ENCODE data around the gene SPRY2.
"Not testable (repeated sequence)": the region's sequence is repeated elsewhere in the genome, so short reads cannot be mapped to it uniquely, and the experiment has no call there.

Gene SPRY2, protein sequence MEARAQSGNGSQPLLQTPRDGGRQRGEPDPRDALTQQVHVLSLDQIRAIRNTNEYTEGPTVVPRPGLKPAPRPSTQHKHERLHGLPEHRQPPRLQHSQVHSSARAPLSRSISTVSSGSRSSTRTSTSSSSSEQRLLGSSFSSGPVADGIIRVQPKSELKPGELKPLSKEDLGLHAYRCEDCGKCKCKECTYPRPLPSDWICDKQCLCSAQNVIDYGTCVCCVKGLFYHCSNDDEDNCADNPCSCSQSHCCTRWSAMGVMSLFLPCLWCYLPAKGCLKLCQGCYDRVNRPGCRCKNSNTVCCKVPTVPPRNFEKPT

DNA sequence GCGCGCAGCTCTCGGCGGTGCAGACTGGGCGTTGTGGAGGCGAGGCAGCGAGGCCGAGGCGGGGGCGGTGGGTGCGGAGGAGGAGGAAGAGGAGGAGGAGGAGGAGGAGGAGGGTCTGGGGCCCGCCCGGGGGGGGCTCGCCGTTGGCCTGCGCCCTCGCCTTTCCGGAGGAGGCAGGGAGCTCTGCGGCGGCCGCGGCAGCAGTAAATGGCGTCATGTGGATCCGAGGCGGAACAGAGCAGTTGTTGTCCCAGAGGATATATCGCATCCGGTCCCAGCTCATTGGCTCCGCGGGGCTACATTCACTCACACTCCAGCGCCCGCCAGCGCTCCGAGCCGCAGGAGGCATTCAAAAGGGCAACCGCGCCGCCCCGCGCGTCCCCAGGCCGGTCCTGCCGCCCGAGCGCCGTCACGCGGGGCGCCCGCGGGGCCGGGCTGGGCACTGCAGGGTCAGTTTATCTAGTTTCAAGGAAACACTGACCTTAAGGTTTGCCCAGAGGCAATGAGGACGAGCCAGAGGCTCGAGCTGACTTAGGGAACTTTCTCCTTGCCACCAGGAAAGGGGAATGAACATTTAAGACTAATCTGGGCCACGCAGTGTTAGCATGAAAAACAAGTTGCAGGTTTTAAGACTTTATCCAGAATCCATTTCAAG lies at the start of gene SPRY2:
Gene SPRY2 (minus strand): TSS at position 26 of the 655 bp plus-strand sequence. CDS start 3,421 bp downstream, outside the sequence.
- DNase-seq = peak in 1 of 2 donors; percentile 14

DNA sequence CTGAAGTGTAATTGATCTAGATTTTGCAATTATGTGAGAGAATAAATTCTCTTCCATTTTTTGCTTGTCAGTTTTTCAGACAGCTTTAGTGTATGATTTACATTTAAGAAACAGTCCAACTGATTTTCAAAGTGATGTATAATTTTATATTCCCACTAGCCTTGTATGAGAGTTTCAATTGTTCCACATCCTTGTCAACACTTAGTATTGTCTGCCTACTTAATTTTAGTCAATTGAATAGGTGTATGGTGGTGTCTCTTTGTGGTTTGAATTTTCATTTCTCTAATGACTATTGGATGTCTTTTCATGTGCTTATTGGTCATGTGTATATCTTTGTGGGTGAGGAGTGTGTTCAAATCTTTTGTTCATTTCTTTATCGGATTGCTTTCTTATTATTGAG lies 49.4 kb upstream of the SPRY2 start:
- no peak for DNase-seq

DNA sequence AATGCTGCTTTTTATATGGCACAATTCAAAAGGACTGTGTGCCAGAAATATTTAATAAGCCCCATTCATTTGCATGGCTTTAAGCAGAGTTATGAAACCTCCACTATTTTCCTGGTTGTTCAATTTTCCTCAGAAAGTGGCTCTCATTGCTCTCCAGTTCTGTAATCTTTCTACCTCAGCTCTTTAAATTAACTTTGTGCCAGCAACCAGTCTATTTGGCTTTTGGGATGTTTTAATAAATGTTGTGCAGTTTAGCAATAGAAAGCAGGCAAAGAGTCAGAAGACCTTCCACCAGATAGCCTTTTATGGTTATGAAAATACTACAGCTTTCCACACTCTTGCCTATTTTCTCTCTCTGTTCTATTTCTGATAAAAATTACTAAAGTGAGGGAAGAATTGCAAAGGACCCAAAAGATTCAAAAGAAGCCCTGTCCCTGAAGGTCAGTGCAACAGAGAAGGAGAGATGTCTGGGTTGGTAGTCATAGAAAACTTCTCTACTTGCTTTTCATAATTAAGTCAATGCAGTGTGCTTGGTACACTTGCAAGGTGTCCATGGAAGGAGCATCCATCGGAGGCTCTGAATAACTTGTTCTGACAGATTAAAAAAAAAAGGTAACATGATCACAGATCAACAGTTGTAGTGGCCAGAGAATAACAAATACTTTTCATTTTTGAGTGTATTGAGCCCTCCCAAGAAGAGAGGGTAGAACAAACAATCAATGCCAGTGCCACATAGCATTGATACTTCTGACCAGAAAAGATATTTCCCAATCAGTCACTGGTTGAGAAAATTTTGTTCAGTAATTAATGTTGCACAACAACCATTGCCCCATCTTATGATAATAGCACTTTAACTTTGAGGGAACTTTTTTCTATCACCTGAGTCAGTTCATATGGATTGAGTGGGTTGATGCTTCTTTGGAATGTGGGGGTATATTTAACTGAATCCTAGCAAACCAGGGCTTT lies 48.4 kb upstream of the SPRY2 start:
- no peak for DNase-seq

DNA sequence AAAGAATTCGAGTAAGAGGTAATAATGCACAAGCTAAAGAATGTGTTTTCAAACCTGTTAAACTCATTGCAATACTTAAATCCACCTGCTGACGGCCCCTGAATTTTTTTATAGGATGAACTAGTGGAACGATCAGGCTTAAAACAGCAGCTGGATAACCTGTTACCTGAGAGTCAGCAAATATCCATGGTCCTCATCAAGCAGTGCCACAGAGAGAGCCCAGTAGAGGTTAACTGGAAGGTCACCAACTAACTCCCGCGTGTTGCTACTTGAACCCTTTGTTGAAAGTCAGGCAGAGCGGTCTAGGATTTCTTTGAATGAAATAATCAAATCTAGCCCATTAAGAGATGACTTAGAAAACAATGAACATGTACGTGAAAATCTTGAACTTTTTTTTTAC lies 47.6 kb upstream of the SPRY2 start:
- no peak for DNase-seq

DNA sequence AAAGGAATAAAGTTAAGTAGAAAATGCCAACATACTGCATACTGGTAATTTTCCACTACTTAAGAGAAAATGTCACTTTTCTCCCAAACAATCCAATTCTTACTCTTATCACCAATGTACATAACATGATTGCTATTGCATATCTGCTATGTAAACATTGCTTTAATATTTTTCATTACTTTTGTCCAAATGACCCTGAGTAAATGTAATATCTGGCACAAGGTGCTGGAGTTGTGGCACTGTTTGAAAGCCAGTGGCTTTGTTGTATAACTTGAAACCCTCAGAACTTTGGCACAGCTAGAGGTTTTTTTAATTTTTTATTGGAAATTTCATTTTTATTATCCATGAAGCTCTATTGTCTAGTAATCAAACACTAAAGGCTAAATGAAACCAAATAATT lies 45.7 kb upstream of the SPRY2 start:
- no peak for DNase-seq

DNA sequence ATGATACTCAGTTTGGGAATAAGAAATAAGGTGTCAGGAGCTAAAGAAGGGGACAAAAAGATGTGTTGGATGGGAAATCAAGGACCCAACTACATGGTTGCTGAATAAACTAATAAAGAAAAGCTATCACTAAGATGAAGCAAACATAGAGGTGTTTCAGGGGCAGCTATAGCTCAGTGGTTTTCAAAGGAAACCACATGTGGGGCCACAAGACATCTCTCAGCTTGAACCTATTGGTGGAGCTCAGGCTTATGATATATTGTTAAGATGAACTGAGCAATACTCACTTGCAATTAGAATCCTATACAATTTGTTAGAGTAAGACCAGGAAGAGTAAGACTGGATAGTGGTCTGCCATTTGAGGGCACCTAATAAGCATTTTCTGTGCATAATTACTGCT lies 45.1 kb upstream of the SPRY2 start:
- no peak for DNase-seq

DNA sequence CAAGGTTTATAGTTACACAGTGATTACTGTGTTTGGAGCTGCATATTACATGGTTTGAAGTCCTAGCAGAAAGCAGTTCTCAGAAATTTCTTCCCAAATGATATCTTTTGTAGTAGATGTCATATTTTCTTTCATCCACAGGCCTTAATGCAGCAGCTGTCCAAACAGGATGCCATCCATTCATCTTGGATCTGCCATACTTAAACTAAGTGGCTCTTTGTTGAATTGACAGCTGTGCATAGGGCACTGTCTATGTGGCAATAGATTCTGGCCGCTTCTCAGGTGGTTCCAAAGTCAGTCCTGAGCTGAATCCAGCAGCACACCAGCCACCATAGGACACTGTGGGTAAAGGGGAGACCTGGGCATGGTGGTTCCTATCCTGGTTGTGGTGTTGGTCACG lies 41.6 kb upstream of the SPRY2 start:
- DNase-seq = no peak

DNA sequence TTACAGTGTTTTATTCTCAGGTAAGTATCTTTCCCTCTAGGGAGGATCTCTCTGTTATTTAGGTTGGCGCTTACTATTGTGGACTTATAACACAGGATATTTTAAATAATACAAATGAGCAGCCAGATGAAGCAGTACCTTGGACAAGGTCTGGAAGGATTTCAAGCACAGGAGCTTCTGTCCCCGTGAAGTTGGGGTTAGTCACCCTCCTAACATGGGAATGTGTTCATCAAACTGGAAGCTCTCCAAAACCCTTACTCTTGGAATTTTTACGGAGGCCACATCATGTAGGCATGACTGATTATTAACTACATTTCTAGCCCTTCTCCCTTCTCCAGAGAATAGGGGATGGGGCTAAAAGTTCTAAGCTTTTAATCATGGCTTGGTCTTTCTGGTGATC lies 38.3 kb upstream of the SPRY2 start:
- no peak for DNase-seq

DNA sequence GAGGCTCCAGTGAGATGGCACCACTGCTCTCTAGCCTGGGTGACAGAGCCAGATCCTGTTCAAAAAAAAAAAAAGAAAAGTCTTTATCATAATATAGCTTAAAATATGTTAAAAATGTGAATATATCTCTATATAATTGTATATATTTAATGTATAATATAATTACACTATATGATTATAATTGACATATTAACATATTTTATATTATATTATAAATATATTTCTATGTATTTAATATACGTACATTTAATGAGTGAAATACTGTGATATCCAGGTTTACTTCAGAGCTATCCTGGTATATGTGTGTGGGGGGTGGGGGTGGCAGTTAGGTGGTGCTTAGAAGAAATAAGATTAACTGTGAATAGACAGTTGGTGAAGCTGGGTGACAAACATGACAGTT lies 35.6 kb upstream of the SPRY2 start:
- no peak for DNase-seq

DNA sequence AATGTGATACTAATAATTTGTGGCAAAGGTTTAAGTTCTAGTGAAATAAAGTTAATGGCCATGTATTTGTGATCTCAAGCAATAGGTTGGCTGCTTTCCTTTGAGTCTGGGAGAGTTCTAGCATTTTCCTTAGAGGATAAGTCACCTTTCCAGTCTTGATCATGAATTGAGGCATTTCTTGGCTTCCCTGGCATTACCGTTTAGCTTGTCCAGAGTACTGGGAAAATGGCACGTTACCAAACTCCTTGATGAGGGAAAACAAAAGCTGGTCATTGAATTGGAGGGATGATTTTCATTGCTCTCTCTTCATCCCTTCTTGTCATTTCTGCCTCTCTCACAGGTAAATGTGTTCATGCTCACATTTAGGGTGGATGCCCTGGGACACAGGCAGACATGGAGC lies 34.0 kb upstream of the SPRY2 start:
- DNase-seq = no peak

DNA sequence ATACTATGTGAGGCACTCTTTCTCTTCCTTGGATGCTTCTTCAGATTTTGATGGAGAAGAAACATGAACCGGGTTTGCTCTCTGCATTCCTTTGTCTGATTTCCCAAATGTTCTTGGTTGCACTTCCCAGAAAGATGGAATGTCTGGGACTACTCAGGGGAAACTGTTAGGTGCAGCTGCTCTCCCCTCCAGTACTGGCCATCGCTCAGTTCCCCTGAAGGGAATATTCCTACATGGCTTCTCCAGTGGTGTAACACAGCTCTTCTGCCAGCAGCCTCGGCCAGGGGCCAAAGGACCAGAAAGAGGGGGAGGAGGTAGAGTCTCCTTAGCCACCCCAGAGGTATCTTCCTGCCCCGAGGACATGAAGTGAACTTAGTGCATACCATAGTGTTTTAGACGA lies 33.5 kb upstream of the SPRY2 start:
- no peak for DNase-seq

DNA sequence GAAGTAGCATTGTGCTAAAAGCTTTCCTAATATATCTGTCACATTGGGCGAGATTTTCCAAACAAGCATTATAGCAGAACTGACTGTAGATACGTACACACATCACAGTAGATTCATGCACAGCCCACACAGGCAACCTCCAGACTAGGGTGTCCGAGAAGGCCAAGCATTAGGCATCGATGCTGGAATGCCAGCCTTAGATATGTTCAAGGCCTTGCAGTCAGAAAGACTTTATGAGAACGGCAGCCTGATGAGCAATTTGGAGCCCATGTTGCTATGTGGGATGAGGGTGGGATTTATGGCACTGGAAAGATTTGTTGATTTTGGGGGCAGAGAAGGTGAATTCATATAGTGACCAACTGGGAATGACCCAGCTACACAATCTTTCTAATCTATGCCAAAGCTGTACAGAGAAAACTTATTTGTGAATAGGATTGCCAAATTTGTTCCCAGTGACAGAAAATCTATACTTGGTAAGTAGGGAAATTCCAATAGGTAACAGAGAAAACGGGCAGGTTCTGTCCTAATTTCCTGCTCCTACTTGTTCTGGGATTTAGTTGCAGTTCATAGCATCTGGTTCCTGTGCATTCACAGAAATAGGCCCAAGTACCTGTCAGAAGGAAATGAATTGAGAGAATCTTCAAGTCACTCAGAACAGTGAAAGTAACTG lies 31.0 kb upstream of the SPRY2 start:
- no peak for DNase-seq

DNA sequence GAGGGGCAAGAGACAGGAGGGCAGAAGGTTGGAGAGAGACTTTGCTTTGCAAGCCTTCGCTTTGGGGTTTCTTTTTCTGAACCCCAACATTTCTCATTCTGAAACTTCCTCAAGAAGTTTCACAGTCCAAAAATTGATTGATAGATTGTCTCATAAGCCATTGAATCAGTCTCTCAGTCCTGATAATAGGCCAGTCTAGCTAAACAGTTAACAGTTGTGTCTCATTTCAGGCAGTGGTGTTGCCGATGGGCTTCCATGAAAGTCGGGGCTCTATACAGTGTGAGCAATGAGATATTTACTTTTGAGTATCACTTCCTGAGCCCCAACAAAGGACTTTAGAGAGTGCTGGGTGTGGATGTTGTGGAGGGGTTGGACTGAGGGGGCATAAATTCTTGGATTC lies 26.5 kb upstream of the SPRY2 start:
- DNase-seq = no peak

DNA sequence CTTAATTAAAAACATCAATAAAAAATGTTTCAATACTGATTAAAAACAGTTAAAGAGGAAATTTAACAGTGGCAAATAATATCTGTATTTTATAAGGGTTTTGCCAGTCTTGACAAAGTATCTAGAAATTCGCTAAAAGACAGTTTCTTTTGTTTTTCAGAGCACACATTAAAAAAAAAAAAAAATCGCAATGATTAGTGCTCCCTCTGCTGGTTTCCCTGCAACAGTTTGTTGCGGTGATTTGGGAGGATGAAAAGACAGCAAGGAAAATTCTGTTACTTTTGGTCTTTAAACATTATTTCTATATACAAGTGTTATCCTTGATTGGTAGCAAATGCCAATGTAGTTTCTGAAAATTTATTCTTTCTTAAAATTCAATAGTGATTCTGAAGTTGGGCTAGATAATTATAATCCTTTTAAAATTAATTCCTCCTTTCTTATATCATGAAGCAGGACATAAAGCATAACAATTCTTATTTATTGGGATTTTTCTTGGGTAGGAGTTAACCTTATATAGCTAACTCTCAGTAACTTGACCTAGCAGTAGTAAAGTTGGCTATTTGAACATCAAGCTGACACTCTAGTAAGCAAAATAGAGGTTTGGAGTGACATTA lies 23.1 kb upstream of the SPRY2 start:
- no peak for DNase-seq

DNA sequence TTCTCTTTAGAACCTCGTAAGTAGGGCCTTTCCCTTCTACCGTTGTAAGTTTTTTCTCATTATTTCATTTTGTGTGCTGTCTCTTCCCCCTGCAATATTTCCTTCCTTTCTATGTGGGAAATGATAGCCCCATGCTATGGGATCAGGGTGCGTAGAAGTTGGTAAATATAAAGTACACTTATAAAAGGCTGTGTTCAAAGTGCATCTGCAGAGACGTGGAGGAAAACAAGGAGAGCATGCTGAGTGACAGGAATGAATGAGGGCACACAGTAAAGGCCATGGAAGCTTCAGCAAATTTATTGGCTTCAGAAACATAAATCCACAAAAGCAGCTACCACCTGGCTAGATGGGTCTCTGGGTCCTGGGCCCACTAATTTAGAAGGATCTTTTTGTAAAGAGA lies 21.6 kb upstream of the SPRY2 start:
- DNase-seq = no peak

DNA sequence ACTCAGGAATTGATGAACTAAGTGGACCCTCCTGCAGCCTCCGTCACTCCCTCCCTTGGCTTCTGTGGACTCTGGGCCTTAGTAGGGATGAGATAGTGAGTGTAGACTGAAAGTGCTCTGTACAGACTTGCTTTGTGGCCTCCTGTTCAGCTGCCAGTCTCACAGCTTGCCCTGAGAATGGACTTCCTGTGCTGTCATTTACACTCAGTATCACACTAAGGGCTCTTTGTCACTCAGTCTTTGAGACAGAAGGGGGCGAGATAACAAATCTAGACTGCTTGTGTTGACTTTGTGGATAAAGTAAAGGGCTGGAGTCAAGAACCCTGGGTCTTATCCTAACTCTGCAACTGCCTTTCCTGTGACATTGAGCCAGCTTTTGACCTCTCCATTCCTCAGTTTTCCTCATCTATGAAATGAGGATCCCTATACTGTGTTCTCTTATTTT lies 21.0 kb upstream of the SPRY2 start:
- DNase-seq = no peak

DNA sequence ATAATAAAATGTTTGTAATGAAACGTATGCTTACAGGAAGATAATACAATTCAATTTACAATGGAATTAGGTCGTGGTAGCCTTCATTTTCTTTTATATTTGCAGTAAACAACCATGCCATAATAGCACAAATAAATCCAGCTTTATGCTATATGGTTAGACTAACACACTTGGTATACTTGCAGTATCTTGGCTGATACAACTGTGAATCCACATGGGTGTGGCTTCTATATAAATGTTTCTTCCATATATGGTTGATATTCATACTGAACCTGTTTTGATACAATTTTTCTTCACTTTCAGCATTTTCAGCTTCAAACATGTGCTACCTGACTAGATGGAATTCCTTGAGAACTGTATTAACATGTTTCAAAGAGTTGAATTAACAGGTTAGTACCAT lies 20.4 kb upstream of the SPRY2 start:
- no peak for DNase-seq

DNA sequence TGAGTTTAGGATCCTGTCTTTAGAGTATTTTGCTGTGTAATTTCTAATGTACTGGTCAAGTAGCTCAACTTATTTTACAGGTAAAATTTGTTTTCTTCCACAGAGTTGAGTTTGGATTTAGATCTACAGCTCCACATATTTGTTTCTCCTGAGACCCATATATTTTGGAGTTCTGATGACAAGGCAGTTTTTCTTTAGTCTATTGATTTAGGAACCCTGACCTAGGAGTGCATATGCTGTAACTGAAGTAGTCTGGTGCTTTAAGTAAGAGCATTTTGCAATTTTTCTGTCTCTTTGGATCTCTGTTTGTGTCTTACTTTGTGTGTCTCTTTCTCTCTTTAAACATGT lies 19.5 kb upstream of the SPRY2 start:
- DNase-seq = no peak

DNA sequence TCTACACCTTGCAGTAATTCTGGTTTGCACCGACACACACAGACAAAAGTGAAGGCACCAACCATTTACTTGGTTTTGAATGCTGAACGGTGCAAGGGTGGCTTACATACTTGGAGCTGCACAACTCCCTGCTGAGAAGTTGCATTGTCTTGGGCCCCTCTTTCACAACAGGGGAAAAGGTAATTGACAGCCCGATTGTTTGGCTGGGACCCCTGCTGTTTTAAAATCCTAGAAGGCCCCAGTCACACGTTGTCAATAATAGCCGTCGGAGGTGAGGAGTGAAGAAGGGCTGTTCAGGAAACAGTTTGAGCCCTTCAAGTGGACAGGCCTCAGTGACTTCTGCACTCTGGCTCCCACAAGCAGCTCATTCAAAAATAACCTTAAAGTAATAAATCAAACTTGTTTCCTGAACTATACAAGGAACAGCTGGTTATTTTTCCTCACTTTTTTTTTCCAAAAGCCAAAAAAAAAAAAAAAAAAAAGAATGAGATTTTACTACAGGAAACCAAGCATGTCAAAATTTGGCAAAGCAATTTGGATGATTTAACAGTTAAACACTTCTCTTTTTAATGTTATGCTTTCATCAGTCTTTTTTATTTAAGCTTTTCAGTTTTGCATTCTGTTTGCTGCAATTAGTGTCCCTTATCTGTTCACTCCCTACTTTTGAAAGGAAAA lies 19.0 kb upstream of the SPRY2 start:
- DNase-seq = no peak

DNA sequence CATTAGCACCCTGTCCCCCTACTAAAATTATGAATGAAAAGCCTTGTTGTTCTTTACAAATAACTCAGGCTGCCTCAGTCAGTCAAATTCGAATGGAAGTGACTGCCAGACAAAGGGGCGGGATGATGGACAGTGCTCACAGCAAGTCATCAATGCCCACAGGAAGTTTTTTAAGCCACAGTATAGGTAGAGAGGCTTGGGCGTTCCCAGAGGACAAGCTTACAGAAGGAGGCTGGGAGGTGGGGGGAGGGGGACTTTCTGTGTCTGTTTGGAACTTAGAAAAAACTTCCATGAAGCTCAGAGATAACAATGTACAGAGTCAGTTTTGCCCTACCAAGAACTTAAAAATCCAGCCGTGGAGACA lies 18.5 kb upstream of the SPRY2 start:
- DNase-seq = no peak

DNA sequence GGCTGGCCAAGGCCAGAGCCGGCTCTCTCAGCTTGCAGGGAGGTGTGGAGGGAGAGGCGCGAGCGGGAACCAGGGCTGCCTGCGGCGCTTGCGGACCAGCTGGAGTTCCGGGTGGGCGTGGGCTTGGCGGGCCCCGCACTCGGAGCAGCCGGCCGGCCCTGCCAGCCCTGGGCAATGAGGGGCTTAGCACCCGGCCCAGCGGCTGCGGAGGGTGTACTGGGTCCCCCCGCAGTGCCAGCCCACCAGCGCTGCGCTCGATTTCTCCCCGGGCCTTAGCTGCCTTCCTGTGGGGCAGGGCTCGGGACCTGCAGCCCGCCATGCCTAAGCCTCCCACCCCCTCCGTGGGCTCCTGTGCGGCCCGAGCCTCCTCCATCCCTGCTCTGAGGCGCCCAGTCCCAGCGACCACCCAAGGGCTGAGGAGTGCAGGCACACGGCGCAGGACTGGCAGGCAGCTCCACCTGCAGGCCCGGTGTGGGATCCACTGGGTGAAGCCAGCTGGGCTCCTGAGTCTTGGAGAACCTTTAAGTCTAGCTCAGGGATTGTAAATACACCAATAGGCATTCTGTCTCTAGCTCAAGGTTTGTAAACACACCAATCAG lies 14.7 kb upstream of the SPRY2 start:
- DNase-seq = not testable (repeated sequence)

DNA sequence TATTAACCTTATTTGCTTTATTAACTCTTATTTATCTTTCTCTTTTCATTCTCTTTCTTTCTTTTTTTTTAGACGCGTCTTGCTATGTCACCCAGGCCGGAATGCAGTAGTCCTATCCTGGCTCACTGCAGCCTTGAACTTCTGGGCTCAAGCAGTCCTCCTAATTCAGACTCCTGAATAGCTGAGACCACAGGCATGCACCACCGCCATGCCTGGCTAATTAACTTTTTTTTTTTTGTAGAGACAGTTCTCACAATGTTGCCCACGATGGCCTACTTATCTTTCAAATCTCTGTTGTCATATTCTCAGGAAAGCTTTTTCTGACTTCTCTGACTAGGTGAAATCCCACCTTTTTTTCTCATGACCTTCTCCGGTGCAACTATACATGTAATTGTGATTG lies 7.8 kb upstream of the SPRY2 start:
- no peak for DNase-seq
